GM23338 (cell line): ENCODE results near the gene NCKAP5.

Experiments
- CREB1 ChIP-seq: fragments of 250-450 bp; sonication (Bioruptor Pico); IDR thresholded peaks from 2 replicates; pipeline ENCODE4 v1.5.0; 2020; ENCODE audit warnings: low read depth, mild to moderate bottlenecking, moderate library complexity
- STAT1 ChIP-seq: IDR thresholded peaks from one replicate; pipeline ENCODE4 v1.6.1; 2016; ENCODE audit warnings: antibody characterized with exemption; ENCODE audit not compliant: unreplicated experiment
- TF ChIP-seq, protein P1 (sequence below): IDR thresholded peaks from one replicate; pipeline ENCODE4 v1.6.1; 2018; ENCODE audit warnings: antibody characterized with exemption; ENCODE audit not compliant: unreplicated experiment
- TF ChIP-seq, protein P2 (sequence below), 2 experiments: fragments of 200-600 bp in 1 of 2; sonication (generic) in 1 of 2; conservative IDR thresholded peaks; 2 replicates each; pipeline versions ENCODE4 v1.5.1 to v1.6.1; 2016 to 2017; ENCODE audit warnings: antibody characterized with exemption in 2 of 2, low read depth in 2 of 2, mild to moderate bottlenecking in 2 of 2, moderate library complexity in 1 of 2

DNA sequence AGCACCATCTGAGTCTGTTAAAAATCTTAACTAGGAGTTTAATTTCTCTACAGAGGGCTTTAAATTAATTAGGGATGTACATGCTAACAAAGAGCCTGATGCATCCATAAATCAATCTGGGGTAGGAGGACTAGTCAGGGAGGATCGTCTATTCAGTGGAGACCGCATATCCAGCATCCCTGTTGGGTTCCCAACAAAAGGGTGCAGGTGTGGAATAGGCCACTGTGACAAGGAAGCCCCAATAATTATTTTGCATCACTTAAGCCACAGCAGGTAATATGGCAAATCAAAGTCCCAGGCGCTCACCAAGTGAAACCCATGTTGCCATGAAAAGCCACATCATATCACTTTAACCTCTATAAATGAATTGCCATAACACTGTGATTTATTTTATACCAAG, 392.3 kb downstream of the NCKAP5 start:
- TF ChIP-seq CREB1 (no peak), STAT1 (no peak)
- TF ChIP-seq, protein P1, sequence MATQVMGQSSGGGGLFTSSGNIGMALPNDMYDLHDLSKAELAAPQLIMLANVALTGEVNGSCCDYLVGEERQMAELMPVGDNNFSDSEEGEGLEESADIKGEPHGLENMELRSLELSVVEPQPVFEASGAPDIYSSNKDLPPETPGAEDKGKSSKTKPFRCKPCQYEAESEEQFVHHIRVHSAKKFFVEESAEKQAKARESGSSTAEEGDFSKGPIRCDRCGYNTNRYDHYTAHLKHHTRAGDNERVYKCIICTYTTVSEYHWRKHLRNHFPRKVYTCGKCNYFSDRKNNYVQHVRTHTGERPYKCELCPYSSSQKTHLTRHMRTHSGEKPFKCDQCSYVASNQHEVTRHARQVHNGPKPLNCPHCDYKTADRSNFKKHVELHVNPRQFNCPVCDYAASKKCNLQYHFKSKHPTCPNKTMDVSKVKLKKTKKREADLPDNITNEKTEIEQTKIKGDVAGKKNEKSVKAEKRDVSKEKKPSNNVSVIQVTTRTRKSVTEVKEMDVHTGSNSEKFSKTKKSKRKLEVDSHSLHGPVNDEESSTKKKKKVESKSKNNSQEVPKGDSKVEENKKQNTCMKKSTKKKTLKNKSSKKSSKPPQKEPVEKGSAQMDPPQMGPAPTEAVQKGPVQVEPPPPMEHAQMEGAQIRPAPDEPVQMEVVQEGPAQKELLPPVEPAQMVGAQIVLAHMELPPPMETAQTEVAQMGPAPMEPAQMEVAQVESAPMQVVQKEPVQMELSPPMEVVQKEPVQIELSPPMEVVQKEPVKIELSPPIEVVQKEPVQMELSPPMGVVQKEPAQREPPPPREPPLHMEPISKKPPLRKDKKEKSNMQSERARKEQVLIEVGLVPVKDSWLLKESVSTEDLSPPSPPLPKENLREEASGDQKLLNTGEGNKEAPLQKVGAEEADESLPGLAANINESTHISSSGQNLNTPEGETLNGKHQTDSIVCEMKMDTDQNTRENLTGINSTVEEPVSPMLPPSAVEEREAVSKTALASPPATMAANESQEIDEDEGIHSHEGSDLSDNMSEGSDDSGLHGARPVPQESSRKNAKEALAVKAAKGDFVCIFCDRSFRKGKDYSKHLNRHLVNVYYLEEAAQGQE = no peak
- TF ChIP-seq, protein P2, sequence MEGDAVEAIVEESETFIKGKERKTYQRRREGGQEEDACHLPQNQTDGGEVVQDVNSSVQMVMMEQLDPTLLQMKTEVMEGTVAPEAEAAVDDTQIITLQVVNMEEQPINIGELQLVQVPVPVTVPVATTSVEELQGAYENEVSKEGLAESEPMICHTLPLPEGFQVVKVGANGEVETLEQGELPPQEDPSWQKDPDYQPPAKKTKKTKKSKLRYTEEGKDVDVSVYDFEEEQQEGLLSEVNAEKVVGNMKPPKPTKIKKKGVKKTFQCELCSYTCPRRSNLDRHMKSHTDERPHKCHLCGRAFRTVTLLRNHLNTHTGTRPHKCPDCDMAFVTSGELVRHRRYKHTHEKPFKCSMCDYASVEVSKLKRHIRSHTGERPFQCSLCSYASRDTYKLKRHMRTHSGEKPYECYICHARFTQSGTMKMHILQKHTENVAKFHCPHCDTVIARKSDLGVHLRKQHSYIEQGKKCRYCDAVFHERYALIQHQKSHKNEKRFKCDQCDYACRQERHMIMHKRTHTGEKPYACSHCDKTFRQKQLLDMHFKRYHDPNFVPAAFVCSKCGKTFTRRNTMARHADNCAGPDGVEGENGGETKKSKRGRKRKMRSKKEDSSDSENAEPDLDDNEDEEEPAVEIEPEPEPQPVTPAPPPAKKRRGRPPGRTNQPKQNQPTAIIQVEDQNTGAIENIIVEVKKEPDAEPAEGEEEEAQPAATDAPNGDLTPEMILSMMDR (conservative IDR thresholded peaks at IDR 0.05; ENCODE audit: low read depth in 2 of 2) = no peak
